HUES6 (cell line): ENCODE measurements around the gene DPH1.

Source experiments
- H3K27ac ChIP-seq: 2 replicates; pipeline ENCODE4 v1.7.0; 2013; ENCODE audit warnings: low read depth, mild to moderate bottlenecking, low read length, inconsistent platforms
- H3K27me3 ChIP-seq: 2 replicates; pipeline ENCODE4 v1.6.1; 2013; ENCODE audit warnings: low read length; ENCODE audit not compliant: control insufficient read depth, insufficient read depth
- H3K36me3 ChIP-seq: 2 replicates; pipeline ENCODE4 v1.6.1; 2013; ENCODE audit warnings: low read length; ENCODE audit not compliant: control insufficient read depth, insufficient read depth
- H3K4me1 ChIP-seq: 2 replicates; pipeline ENCODE4 v1.6.1; 2013; ENCODE audit warnings: low read length; ENCODE audit not compliant: control insufficient read depth, insufficient read depth
- H3K4me3 ChIP-seq: 2 replicates; pipeline ENCODE4 v1.5.1; 2013; ENCODE audit warnings: low read depth, low read length
- H3K9ac ChIP-seq: one replicate; pipeline ENCODE4 v1.6.1; 2013; ENCODE audit warnings: mild to moderate bottlenecking, low read length
- H3K9me3 ChIP-seq: 2 replicates; pipeline ENCODE4 v1.6.1; 2013; ENCODE audit warnings: low read depth, low read length; ENCODE audit not compliant: control insufficient read depth, insufficient read depth

DPH1 gene

GRCh38 chr17:2042933-2043332, 13.0 kb downstream of the DPH1 start:
- H3K4me3 ChIP-seq = peak overlapping the region; percentile 82
- H3K27ac ChIP-seq = no peak overlapping the region
- H3K9ac ChIP-seq = peak overlapping the region; percentile 88
- H3K27me3 ChIP-seq = peaks cover 17% of the 10 kb centered on the region
- H3K9me3 ChIP-seq = no peaks in the 10 kb centered on the region
- peaks cover 12% of the 10 kb centered on the region for H3K4me1 ChIP-seq
- peaks cover 18% of the 10 kb centered on the region for H3K36me3 ChIP-seq

- Histone ChIP-seq H3K4me1 (peaks cover 12% of the 10 kb centered on the region), H3K9me3 (no peaks in the 10 kb centered on the region), H3K4me3 (no peak overlapping the region), H3K27ac (no peak overlapping the region), H3K9ac (no peak overlapping the region), H3K36me3 (peaks cover 18% of the 10 kb centered on the region), H3K27me3 (peaks cover 25% of the 10 kb centered on the region)
Observed at GRCh38 chr17:2043785-2044184, 13.8 kb downstream of the DPH1 start.

- Histone ChIP-seq H3K4me3 (no peak overlapping the region), H3K27me3 (peaks cover 31% of the 10 kb centered on the region), H3K27ac (no peak overlapping the region), H3K36me3 (peaks cover 18% of the 10 kb centered on the region), H3K4me1 (peaks cover 13% of the 10 kb centered on the region), H3K9me3 (no peaks in the 10 kb centered on the region), H3K9ac (no peak overlapping the region)
Observed at GRCh38 chr17:2044263-2044894, 14.4 kb downstream of the DPH1 start.

- H3K4me1 ChIP-seq = peaks cover 7% of the 10 kb centered on the region
- no peaks in the 10 kb centered on the region for H3K9me3 ChIP-seq
- no peak overlapping the region for H3K4me3 ChIP-seq
- peaks cover 56% of the 10 kb centered on the region for H3K27me3 ChIP-seq
- H3K9ac ChIP-seq = no peak overlapping the region
- H3K36me3 ChIP-seq = peaks cover 13% of the 10 kb centered on the region
- no peak overlapping the region for H3K27ac ChIP-seq
Observed at GRCh38 chr17:2047590-2047989, 17.6 kb downstream of the DPH1 start.

GRCh38 chr17:2048805-2049204, 18.9 kb downstream of the DPH1 start:
- Histone ChIP-seq H3K9ac (no peak overlapping the region), H3K4me3 (no peak overlapping the region), H3K4me1 (peaks cover 7% of the 10 kb centered on the region; the same call in 1 of the 2 replicates), H3K9me3 (no peaks in the 10 kb centered on the region), H3K27me3 (peaks cover 67% of the 10 kb centered on the region), H3K27ac (no peak overlapping the region), H3K36me3 (peaks cover 1% of the 10 kb centered on the region; the same call in 1 of the 2 replicates)

- Histone ChIP-seq H3K9ac (peak overlapping the region; percentile 49), H3K36me3 (no peaks in the 10 kb centered on the region), H3K27me3 (peaks cover 75% of the 10 kb centered on the region), H3K9me3 (no peaks in the 10 kb centered on the region), H3K4me3 (peak overlapping the region; percentile 69), H3K27ac (no peak overlapping the region), H3K4me1 (peaks cover 13% of the 10 kb centered on the region; the same call in 1 of the 2 replicates)
Observed at GRCh38 chr17:2049333-2050299, 19.7 kb downstream of the DPH1 start.

GRCh38 chr17:2050300-2051060, 20.5 kb downstream of the DPH1 start:
- peak overlapping the region; percentile 42; the same call in 1 of the 2 replicates for H3K4me3 ChIP-seq
- H3K36me3 ChIP-seq = no peaks in the 10 kb centered on the region
- no peak overlapping the region for H3K27ac ChIP-seq
- H3K9ac ChIP-seq = no peak overlapping the region
- peaks cover 14% of the 10 kb centered on the region; the same call in 1 of the 2 replicates for H3K4me1 ChIP-seq
- H3K27me3 ChIP-seq = peaks cover 81% of the 10 kb centered on the region
- H3K9me3 ChIP-seq = no peaks in the 10 kb centered on the region

GRCh38 chr17:2051061-2051932, 21.3 kb downstream of the DPH1 start:
- no peaks in the 10 kb centered on the region for H3K36me3 ChIP-seq
- no peak overlapping the region for H3K27ac ChIP-seq
- H3K9ac ChIP-seq = no peak overlapping the region
- no peaks in the 10 kb centered on the region for H3K9me3 ChIP-seq
- peaks cover 86% of the 10 kb centered on the region for H3K27me3 ChIP-seq
- peaks cover 17% of the 10 kb centered on the region; the same call in 1 of the 2 replicates for H3K4me1 ChIP-seq
- peak overlapping the region; percentile 38; the same call in 1 of the 2 replicates for H3K4me3 ChIP-seq

GRCh38 chr17:2051933-2052559, 22.1 kb downstream of the DPH1 start:
- H3K4me1 ChIP-seq = peaks cover 22% of the 10 kb centered on the region; the same call in 1 of the 2 replicates
- no peaks in the 10 kb centered on the region for H3K36me3 ChIP-seq
- no peak overlapping the region for H3K27ac ChIP-seq
- H3K9ac ChIP-seq = no peak overlapping the region
- no peak overlapping the region; the same call in 1 of the 2 replicates for H3K4me3 ChIP-seq
- H3K27me3 ChIP-seq = peaks cover 89% of the 10 kb centered on the region
- no peaks in the 10 kb centered on the region for H3K9me3 ChIP-seq
